HL-60 (cell line): Measurements from ENCODE around the gene CCDC185.

Source experiments
- DNase-seq, 2 experiments: peaks; one replicate each; pipeline ENCODE4 v3.0.0-alpha.2; 2010 to 2020; ENCODE audit warnings: low read depth in 1 of 2, low spot score in 1 of 2
- H3K27ac ChIP-seq: fragments of 250-450 bp; sonication (Bioruptor Pico); replicated peaks from 2 replicates; pipeline ENCODE4 v1.5.1; 2020; ENCODE audit warnings: mild to moderate bottlenecking, moderate library complexity
- H3K27me3 ChIP-seq: fragments of 250-450 bp; sonication (Bioruptor Pico); 2 replicates; pipeline ENCODE4 v1.5.1; 2021; ENCODE audit warnings: mild to moderate bottlenecking, moderate library complexity; ENCODE audit not compliant: insufficient read depth, poor library complexity, severe bottlenecking
- H3K4me3 ChIP-seq: replicated peaks from 2 replicates; pipeline ENCODE4 v1.5.1; 2011; ENCODE audit warnings: mild to moderate bottlenecking, control low read depth, low read length; ENCODE audit not compliant: insufficient read depth
- CTCF ChIP-seq: IDR thresholded peaks from one replicate; pipeline ENCODE4 v1.5.1; 2011; ENCODE audit warnings: low read length, control low read depth, inconsistent platforms; ENCODE audit not compliant: insufficient read depth
- GABPA ChIP-seq: IDR thresholded peaks from 2 replicates; pipeline ENCODE4 v1.6.1; 2012; ENCODE audit warnings: low read depth
- POLR2AphosphoS5 ChIP-seq: IDR thresholded peaks from 2 replicates; pipeline ENCODE4 v1.6.1; 2012; ENCODE audit warnings: low read depth
- SPI1 ChIP-seq: IDR thresholded peaks from 2 replicates; pipeline ENCODE4 v1.6.1; 2012; ENCODE audit warnings: low read depth, mild to moderate bottlenecking, borderline replicate concordance
- TF ChIP-seq, protein P1 (sequence below): IDR thresholded peaks from 2 replicates; pipeline ENCODE4 v1.6.1; 2012; ENCODE audit warnings: low read depth; ENCODE audit not compliant: insufficient replicate concordance

CCDC185 gene

GRCh38 chr1:223355699-223356098, 37.5 kb upstream of the CCDC185 start:
- H3K27me3 ChIP-seq: peaks cover 12% of the 10 kb centered on the region
- TF ChIP-seq CTCF (no peak), GABPA (no peak), SPI1 (no peak), POLR2AphosphoS5 (no peak)
- TF ChIP-seq, protein P1, sequence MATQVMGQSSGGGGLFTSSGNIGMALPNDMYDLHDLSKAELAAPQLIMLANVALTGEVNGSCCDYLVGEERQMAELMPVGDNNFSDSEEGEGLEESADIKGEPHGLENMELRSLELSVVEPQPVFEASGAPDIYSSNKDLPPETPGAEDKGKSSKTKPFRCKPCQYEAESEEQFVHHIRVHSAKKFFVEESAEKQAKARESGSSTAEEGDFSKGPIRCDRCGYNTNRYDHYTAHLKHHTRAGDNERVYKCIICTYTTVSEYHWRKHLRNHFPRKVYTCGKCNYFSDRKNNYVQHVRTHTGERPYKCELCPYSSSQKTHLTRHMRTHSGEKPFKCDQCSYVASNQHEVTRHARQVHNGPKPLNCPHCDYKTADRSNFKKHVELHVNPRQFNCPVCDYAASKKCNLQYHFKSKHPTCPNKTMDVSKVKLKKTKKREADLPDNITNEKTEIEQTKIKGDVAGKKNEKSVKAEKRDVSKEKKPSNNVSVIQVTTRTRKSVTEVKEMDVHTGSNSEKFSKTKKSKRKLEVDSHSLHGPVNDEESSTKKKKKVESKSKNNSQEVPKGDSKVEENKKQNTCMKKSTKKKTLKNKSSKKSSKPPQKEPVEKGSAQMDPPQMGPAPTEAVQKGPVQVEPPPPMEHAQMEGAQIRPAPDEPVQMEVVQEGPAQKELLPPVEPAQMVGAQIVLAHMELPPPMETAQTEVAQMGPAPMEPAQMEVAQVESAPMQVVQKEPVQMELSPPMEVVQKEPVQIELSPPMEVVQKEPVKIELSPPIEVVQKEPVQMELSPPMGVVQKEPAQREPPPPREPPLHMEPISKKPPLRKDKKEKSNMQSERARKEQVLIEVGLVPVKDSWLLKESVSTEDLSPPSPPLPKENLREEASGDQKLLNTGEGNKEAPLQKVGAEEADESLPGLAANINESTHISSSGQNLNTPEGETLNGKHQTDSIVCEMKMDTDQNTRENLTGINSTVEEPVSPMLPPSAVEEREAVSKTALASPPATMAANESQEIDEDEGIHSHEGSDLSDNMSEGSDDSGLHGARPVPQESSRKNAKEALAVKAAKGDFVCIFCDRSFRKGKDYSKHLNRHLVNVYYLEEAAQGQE: no peak
- H3K27ac ChIP-seq: no peak overlapping the region
- DNase-seq: no peak
- H3K4me3 ChIP-seq: no peak overlapping the region

DNA sequence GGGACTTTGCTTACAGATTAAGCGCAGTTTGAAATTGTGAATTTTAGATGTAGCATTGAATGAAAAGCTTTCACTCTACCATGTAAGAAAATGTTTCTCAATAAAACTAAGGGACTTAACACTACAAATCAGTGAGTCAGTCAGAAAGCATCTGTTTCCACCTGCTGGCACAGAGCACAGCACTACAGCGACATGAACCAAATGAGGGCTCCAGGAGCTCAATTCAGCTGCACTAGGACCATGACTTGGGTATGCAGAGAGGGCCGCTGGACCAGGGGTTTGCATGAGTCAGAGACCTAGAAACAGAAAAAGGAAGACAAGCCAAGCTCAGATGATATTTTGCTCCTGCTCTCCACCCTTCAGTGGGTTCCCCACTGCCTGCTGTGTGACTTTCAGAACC, 34.4 kb upstream of the CCDC185 start:
- Histone ChIP-seq H3K27me3 (peaks cover 27% of the 10 kb centered on the region), H3K27ac (no peak overlapping the region), H3K4me3 (no peak overlapping the region)
- DNase-seq: no peak
- TF ChIP-seq POLR2AphosphoS5 (no peak), CTCF (no peak), GABPA (no peak), SPI1 (no peak)
- TF ChIP-seq, protein P1: no peak

- DNase-seq: no peak
- H3K4me3 ChIP-seq: peak overlapping the region; percentile 40
- peaks cover 37% of the 10 kb centered on the region for H3K27me3 ChIP-seq
- H3K27ac ChIP-seq: no peak overlapping the region
- TF ChIP-seq SPI1: no peak
- TF ChIP-seq, protein P1: no peak
- no peak for TF ChIP-seq GABPA
- no peak for TF ChIP-seq CTCF
- no peak for TF ChIP-seq POLR2AphosphoS5
These were observed 30.0 kb upstream of the CCDC185 start for GRCh38 chr1:223363057-223363855.
